Thymus (tissue), 11 donors: ENCODE measurements around the gene MIEF2. TPM values are rescaled to one million over a fixed set of nuclear protein-coding genes. Genes with fewer than 3 reads are reported as not detected.

Experiments
- DNase-seq, 9 donors: peaks; one replicate each; pipeline ENCODE4 v3.0.0-alpha.2; 2013; ENCODE audit warnings: low spot score in 9 of 9, low read depth in 6 of 9, missing footprints in 1 of 9
- H3K27ac ChIP-seq, 2 donors: one replicate each; pipeline ENCODE4 v1.5.1; 2013; ENCODE audit warnings: control low read depth in 1 of 2, low read depth in 1 of 2, low read length in 1 of 2, mild to moderate bottlenecking in 1 of 2, moderate library complexity in 1 of 2
- H3K27me3 ChIP-seq, 2 donors: one replicate each; pipeline ENCODE4 v1.5.1; 2013; ENCODE audit warnings: low read length in 1 of 2; ENCODE audit not compliant: control insufficient read depth in 2 of 2, insufficient read depth in 1 of 2
- H3K36me3 ChIP-seq, 2 donors: one replicate each; pipeline ENCODE4 v1.5.1; 2013; ENCODE audit warnings: low read length in 1 of 2, mild to moderate bottlenecking in 1 of 2, moderate library complexity in 1 of 2; ENCODE audit not compliant: control insufficient read depth in 2 of 2, insufficient read depth in 2 of 2
- H3K4me1 ChIP-seq, 2 donors: one replicate each; pipeline ENCODE4 v1.5.1; 2013; ENCODE audit warnings: low read length in 2 of 2; ENCODE audit not compliant: control insufficient read depth in 2 of 2, insufficient read depth in 2 of 2
- H3K4me3 ChIP-seq, 2 donors: one replicate each; pipeline ENCODE4 v1.5.1; 2013; ENCODE audit warnings: low read length in 2 of 2, control low read depth in 1 of 2, mild to moderate bottlenecking in 1 of 2
- H3K9me3 ChIP-seq, 2 donors: one replicate each; pipeline ENCODE4 v1.5.1; 2013; ENCODE audit warnings: low read length in 1 of 2, mild to moderate bottlenecking in 1 of 2; ENCODE audit not compliant: control insufficient read depth in 2 of 2, insufficient read depth in 1 of 2
- WGBS: extraction: QIAGEN DNeasy Blood & Tissue Kit; methylation state at CpG from one replicate; pipeline ENCODE4 v1.1.7; 2013; 5-methylcytosine and 5-hydroxymethylcytosine counted together
- polyA plus RNA-seq: library from polyadenylated mRNA; stranded (reverse); fragments of 200-250 nt; gene quantifications from one replicate; pipeline ENCODE4 v1.2.3, GENCODE V29; 2013
- total RNA-seq: library from RNA; stranded (reverse); fragments of 120-200 nt; gene quantifications from one replicate; pipeline ENCODE4 v1.2.4, GENCODE V29; 2013
- donor health status: healthy.

MIEF2 gene
- total and polyA plus RNA-seq, 2 donors, result 5.4 to 8.5 TPM

- DNase-seq, result no peak
- Histone ChIP-seq H3K4me1 (peaks cover 6 to 7% of the 10 kb centered on the region in 2 donors), H3K27me3 (peaks cover 0 to 2% of the 10 kb centered on the region in 2 donors), H3K4me3 (no peak overlapping the region), H3K36me3 (peaks cover 14 to 27% of the 10 kb centered on the region in 2 donors), H3K27ac (no peak overlapping the region), H3K9me3 (no peaks in the 10 kb centered on the region)
- WGBS, result 94% methylated on average over 9 of the region's 9 CpGs
Measured at GRCh38 chr17:18231164-18231563, 29.3 kb upstream of the MIEF2 start.

- H3K4me3 ChIP-seq, result no peak overlapping the region
- no peak for DNase-seq
- no peak overlapping the region for H3K27ac ChIP-seq
- no peaks in the 10 kb centered on the region for H3K27me3 ChIP-seq
- peaks cover 14 to 45% of the 10 kb centered on the region in 2 donors for H3K36me3 ChIP-seq
- no peaks in the 10 kb centered on the region for H3K9me3 ChIP-seq
- H3K4me1 ChIP-seq, result no peaks in the 10 kb centered on the region
- 98% methylated on average over 22 of the region's 22 CpGs for WGBS
Measured at GRCh38 chr17:18233803-18234518, 26.5 kb upstream of the MIEF2 start.

GRCh38 chr17:18234853-18235380 lies 25.5 kb upstream of the MIEF2 start:
- no peaks in the 10 kb centered on the region for H3K4me1 ChIP-seq
- no peaks in the 10 kb centered on the region for H3K27me3 ChIP-seq
- no peak for DNase-seq
- no peak overlapping the region for H3K27ac ChIP-seq
- 98% methylated on average over 22 of the region's 22 CpGs for WGBS
- no peak overlapping the region for H3K4me3 ChIP-seq
- H3K36me3 ChIP-seq, result peaks cover 14 to 45% of the 10 kb centered on the region in 2 donors
- H3K9me3 ChIP-seq, result no peaks in the 10 kb centered on the region

GRCh38 chr17:18235743-18236256 lies 24.7 kb upstream of the MIEF2 start:
- H3K27ac ChIP-seq, result no peak overlapping the region
- 91% methylated on average over 14 of the region's 14 CpGs for WGBS
- H3K4me1 ChIP-seq, result no peaks in the 10 kb centered on the region
- no peaks in the 10 kb centered on the region for H3K9me3 ChIP-seq
- no peak overlapping the region for H3K4me3 ChIP-seq
- H3K27me3 ChIP-seq, result no peaks in the 10 kb centered on the region
- DNase-seq, result peak in 1 of 9 donors; percentile 12
- peaks cover 14 to 48% of the 10 kb centered on the region in 2 donors for H3K36me3 ChIP-seq

GRCh38 chr17:18236494-18236893 lies 24.0 kb upstream of the MIEF2 start:
- 97% methylated on average over 18 of the region's 18 CpGs for WGBS
- Histone ChIP-seq H3K4me1 (no peaks in the 10 kb centered on the region), H3K36me3 (peaks cover 16 to 52% of the 10 kb centered on the region in 2 donors), H3K4me3 (no peak overlapping the region), H3K27ac (no peak overlapping the region), H3K27me3 (no peaks in the 10 kb centered on the region), H3K9me3 (no peaks in the 10 kb centered on the region)
- DNase-seq, result no peak

GRCh38 chr17:18237461-18237860 lies 23.0 kb upstream of the MIEF2 start:
- H3K36me3 ChIP-seq, result peaks cover 20 to 58% of the 10 kb centered on the region in 2 donors
- H3K27me3 ChIP-seq, result no peaks in the 10 kb centered on the region
- WGBS, result 98% methylated on average over 20 of the region's 20 CpGs
- no peaks in the 10 kb centered on the region for H3K4me1 ChIP-seq
- H3K4me3 ChIP-seq, result no peak overlapping the region
- H3K9me3 ChIP-seq, result no peaks in the 10 kb centered on the region
- no peak overlapping the region for H3K27ac ChIP-seq
- no peak for DNase-seq

- 94% methylated on average over 18 of the region's 18 CpGs for WGBS
- Histone ChIP-seq H3K27me3 (no peaks in the 10 kb centered on the region), H3K36me3 (peaks cover 20 to 60% of the 10 kb centered on the region in 2 donors), H3K9me3 (no peaks in the 10 kb centered on the region), H3K4me3 (no peak overlapping the region), H3K27ac (no peak overlapping the region), H3K4me1 (no peaks in the 10 kb centered on the region)
- no peak for DNase-seq
Measured at GRCh38 chr17:18238299-18238698, 22.2 kb upstream of the MIEF2 start.

- peaks cover 19 to 57% of the 10 kb centered on the region in 2 donors for H3K36me3 ChIP-seq
- WGBS, result 97% methylated on average over 19 of the region's 19 CpGs
Measured at GRCh38 chr17:18240449-18240848, 20.0 kb upstream of the MIEF2 start.

GRCh38 chr17:18241229-18241871 lies 19.1 kb upstream of the MIEF2 start:
- 94% methylated on average over 28 of the region's 28 CpGs for WGBS
- Histone ChIP-seq H3K27me3 (no peaks in the 10 kb centered on the region), H3K36me3 (peaks cover 25 to 63% of the 10 kb centered on the region in 2 donors), H3K27ac (no peak overlapping the region), H3K4me3 (no peak overlapping the region), H3K9me3 (no peaks in the 10 kb centered on the region), H3K4me1 (no peaks in the 10 kb centered on the region)
- no peak for DNase-seq

More at GRCh38 chr17:18240449-18240848, 20.0 kb upstream of the MIEF2 start:
- no peaks in the 10 kb centered on the region for H3K9me3 ChIP-seq
- DNase-seq, result no peak
- no peak overlapping the region for H3K4me3 ChIP-seq
- H3K27me3 ChIP-seq, result no peaks in the 10 kb centered on the region
- H3K27ac ChIP-seq, result no peak overlapping the region
- no peaks in the 10 kb centered on the region for H3K4me1 ChIP-seq
